OCI-LY1 (cell line): ENCODE data around the gene FAF1.

Experiments
- EZH2 ChIP-seq: fragments of 200-600 bp; sonication (generic), shearing (Covaris generic); IDR thresholded peaks from 2 replicates; pipeline ENCODE4 v1.8.0; 2017; ENCODE audit warnings: borderline replicate concordance, mixed run types, mild to moderate bottlenecking, antibody characterized with exemption, low read length, moderate library complexity, mixed read lengths
- TF ChIP-seq, protein P1 (sequence below): fragments of 200-600 bp; sonication (generic), shearing (Covaris generic); IDR thresholded peaks from 2 replicates; pipeline ENCODE4 v1.5.1; 2017; ENCODE audit warnings: mild to moderate bottlenecking, antibody characterized with exemption, low read length, moderate library complexity, mixed read lengths

DNA sequence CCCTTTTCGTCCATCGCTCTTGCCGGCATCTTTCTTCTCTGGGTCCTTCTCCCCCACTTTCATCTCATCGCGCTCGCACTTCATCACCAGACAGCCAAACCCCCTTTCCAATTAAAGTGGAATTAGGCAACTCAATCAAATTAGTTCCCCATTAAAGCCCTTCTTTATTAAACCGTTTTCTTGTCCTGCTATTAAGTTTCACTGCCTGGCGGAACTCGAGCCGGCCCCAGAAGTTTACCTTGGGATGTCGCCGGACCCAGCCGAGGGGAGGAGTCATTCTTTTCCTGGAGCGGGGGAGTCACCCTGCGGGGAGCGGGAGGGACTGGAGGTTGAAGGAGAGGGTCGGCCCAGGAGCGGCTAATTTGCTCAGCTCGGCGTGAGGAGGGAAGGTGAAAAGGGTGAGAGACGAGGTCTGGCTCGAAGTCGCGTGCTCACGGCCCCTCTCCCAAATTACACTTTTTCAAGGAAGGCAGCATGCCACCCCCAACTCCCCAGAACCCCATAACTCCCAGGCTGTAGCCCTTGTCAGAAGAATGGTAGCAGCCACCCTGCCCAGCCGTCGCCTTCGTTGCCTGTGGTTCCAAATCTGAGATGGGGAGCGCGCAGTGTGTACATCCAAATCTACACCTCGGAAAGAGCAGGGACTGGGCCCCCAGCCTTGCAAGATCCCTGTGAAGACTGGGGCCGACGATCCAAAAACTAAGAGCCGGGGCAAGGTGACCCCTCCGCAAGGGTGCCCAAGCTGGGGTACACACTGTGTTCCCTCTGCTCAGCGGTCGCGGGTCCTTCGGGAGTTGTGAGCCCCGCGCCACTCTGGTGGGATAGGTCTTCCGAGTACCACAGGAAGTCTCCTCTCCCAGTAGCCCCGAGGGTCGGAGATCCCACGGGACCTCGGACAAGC, 543.3 kb downstream of the FAF1 start:
- TF ChIP-seq, protein P1, sequence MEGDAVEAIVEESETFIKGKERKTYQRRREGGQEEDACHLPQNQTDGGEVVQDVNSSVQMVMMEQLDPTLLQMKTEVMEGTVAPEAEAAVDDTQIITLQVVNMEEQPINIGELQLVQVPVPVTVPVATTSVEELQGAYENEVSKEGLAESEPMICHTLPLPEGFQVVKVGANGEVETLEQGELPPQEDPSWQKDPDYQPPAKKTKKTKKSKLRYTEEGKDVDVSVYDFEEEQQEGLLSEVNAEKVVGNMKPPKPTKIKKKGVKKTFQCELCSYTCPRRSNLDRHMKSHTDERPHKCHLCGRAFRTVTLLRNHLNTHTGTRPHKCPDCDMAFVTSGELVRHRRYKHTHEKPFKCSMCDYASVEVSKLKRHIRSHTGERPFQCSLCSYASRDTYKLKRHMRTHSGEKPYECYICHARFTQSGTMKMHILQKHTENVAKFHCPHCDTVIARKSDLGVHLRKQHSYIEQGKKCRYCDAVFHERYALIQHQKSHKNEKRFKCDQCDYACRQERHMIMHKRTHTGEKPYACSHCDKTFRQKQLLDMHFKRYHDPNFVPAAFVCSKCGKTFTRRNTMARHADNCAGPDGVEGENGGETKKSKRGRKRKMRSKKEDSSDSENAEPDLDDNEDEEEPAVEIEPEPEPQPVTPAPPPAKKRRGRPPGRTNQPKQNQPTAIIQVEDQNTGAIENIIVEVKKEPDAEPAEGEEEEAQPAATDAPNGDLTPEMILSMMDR, result no peak
- no peak for TF ChIP-seq EZH2
